ENCODE data around the gene PPP4R4.
A peak's percentile ranks its signal among the peaks of the same experiment; 100 is the strongest.
"Not testable (repeated sequence)": the region's sequence is repeated elsewhere in the genome, so short reads cannot be mapped to it uniquely, and the experiment has no call there.

Gene PPP4R4

GRCh38 chr14:94203473-94204210 is 29.5 kb downstream of the PPP4R4 start:
- TF ChIP-seq CTCF (IDR thresholded peaks at IDR 0.05; ENCODE audit: low read length, missing control alignments), result no peak
- peak; percentile 7 for DNase-seq (ENCODE audit: low read depth)
- H3K4me3 ChIP-seq (replicated peaks; ENCODE audit: low read depth, low read length), result no peak overlapping the region

- no peak overlapping the region for H3K4me3 ChIP-seq (replicated peaks; ENCODE audit: low read depth, low read length)
- peak; percentile 12 for DNase-seq (ENCODE audit: low read depth)
- TF ChIP-seq CTCF (IDR thresholded peaks at IDR 0.05; ENCODE audit: low read length, missing control alignments), result no peak
These were observed 38.9 kb downstream of the PPP4R4 start for GRCh38 chr14:94213021-94213420.

GRCh38 chr14:94213741-94214140 is 39.6 kb downstream of the PPP4R4 start:
- DNase-seq (ENCODE audit: low read depth), result no peak
- TF ChIP-seq CTCF (IDR thresholded peaks at IDR 0.05; ENCODE audit: low read length, missing control alignments), result no peak
- no peak overlapping the region for H3K4me3 ChIP-seq (replicated peaks; ENCODE audit: low read depth, low read length)

- DNase-seq (ENCODE audit: low read depth), result no peak
- no peak for TF ChIP-seq CTCF (IDR thresholded peaks at IDR 0.05; ENCODE audit: low read length, missing control alignments)
- H3K4me3 ChIP-seq (replicated peaks; ENCODE audit: low read depth, low read length), result no peak overlapping the region
These were observed 43.0 kb downstream of the PPP4R4 start for GRCh38 chr14:94217116-94217515.

- not testable (repeated sequence) for H3K4me3 ChIP-seq (replicated peaks; ENCODE audit: low read depth, low read length); DNase-seq (ENCODE audit: low read depth)
These were observed 44.2 kb downstream of the PPP4R4 start for GRCh38 chr14:94218198-94218886.

GRCh38 chr14:94224040-94224439 is 49.9 kb downstream of the PPP4R4 start:
- H3K4me3 ChIP-seq (replicated peaks; ENCODE audit: low read depth, low read length), result no peak overlapping the region
- no peak for TF ChIP-seq CTCF (IDR thresholded peaks at IDR 0.05; ENCODE audit: low read length, missing control alignments)
- no peak for DNase-seq (ENCODE audit: low read depth)

- no peak for TF ChIP-seq CTCF (IDR thresholded peaks at IDR 0.05; ENCODE audit: low read length, missing control alignments)
- no peak overlapping the region for H3K4me3 ChIP-seq (replicated peaks; ENCODE audit: low read depth, low read length)
These were observed 51.6 kb downstream of the PPP4R4 start for GRCh38 chr14:94225460-94226378.

More at GRCh38 chr14:94225460-94226378, 51.6 kb downstream of the PPP4R4 start:
- DNase-seq (ENCODE audit: low read depth), result no peak
